Measurements from ENCODE around the gene CDKN1C.

Gene CDKN1C

GRCh38 chr11:2923446-2924375 is 38.1 kb upstream of the CDKN1C start:
- DNase-seq (ENCODE audit: low read depth in 2 of 2, low spot score in 1 of 2), result no peak

GRCh38 chr11:2922655-2923054 is 37.1 kb upstream of the CDKN1C start:
- DNase-seq (ENCODE audit: low read depth in 2 of 2, low spot score in 1 of 2), result no peak

- no peak for DNase-seq (ENCODE audit: low read depth in 2 of 2, low spot score in 1 of 2)
Observed at GRCh38 chr11:2921742-2922493, 36.3 kb upstream of the CDKN1C start.

GRCh38 chr11:2921261-2921660 is 35.7 kb upstream of the CDKN1C start:
- DNase-seq (ENCODE audit: low read depth in 2 of 2, low spot score in 1 of 2), result no peak

- DNase-seq (ENCODE audit: low read depth in 2 of 2, low spot score in 1 of 2), result no peak
Observed at GRCh38 chr11:2920343-2920742, 34.8 kb upstream of the CDKN1C start.

- no peak for DNase-seq (ENCODE audit: low read depth in 2 of 2, low spot score in 1 of 2)
Observed at GRCh38 chr11:2919837-2920236, 34.3 kb upstream of the CDKN1C start.

- DNase-seq (ENCODE audit: low read depth in 2 of 2, low spot score in 1 of 2), result no peak
Observed at GRCh38 chr11:2919188-2919587, 33.6 kb upstream of the CDKN1C start.

GRCh38 chr11:2917842-2918490 is 32.4 kb upstream of the CDKN1C start:
- DNase-seq (ENCODE audit: low read depth in 2 of 2, low spot score in 1 of 2), result no peak

GRCh38 chr11:2916892-2917645 is 31.5 kb upstream of the CDKN1C start:
- no peak for DNase-seq (ENCODE audit: low read depth in 2 of 2, low spot score in 1 of 2)

- no peak for DNase-seq (ENCODE audit: low read depth in 2 of 2, low spot score in 1 of 2)
Observed at GRCh38 chr11:2916114-2916891, 30.7 kb upstream of the CDKN1C start.

- no peak for DNase-seq (ENCODE audit: low read depth in 2 of 2, low spot score in 1 of 2)
Observed at GRCh38 chr11:2915473-2915872, 29.9 kb upstream of the CDKN1C start.

- DNase-seq (ENCODE audit: low read depth in 2 of 2, low spot score in 1 of 2), result no peak
Observed at GRCh38 chr11:2914455-2915195, 29.1 kb upstream of the CDKN1C start.

- DNase-seq (ENCODE audit: low read depth in 2 of 2, low spot score in 1 of 2), result no peak
Observed at GRCh38 chr11:2913776-2914175, 28.2 kb upstream of the CDKN1C start.

GRCh38 chr11:2913019-2913431 is 27.4 kb upstream of the CDKN1C start:
- no peak for DNase-seq (ENCODE audit: low read depth in 2 of 2, low spot score in 1 of 2)

- DNase-seq (ENCODE audit: low read depth in 2 of 2, low spot score in 1 of 2), result no peak
Observed at GRCh38 chr11:2912498-2912897, 26.9 kb upstream of the CDKN1C start.

GRCh38 chr11:2911785-2912391 is 26.3 kb upstream of the CDKN1C start:
- no peak for DNase-seq (ENCODE audit: low read depth in 2 of 2, low spot score in 1 of 2)

- no peak for DNase-seq (ENCODE audit: low read depth in 2 of 2, low spot score in 1 of 2)
Observed at GRCh38 chr11:2911088-2911784, 25.7 kb upstream of the CDKN1C start.

GRCh38 chr11:2910401-2910955 is 24.9 kb upstream of the CDKN1C start:
- DNase-seq (ENCODE audit: low read depth in 2 of 2, low spot score in 1 of 2), result no peak

All from stimulated activated CD8-positive, alpha-beta memory T cell treated with anti-CD3 and anti-CD28 coated beads, Interleukin-4, amount 100 ng/mL, for 4 hours (primary cell).